Subcutaneous adipose tissue (tissue), 4 donors: Measurements from ENCODE around the gene TKT. TPM values are rescaled to one million over a fixed set of nuclear protein-coding genes. Genes with fewer than 3 reads are reported as not detected.

Experiments
- CTCF ChIP-seq: fragments of 450-650 bp; IDR thresholded peaks from one replicate; pipeline ENCODE4 v1.5.1; 2016; ENCODE audit warnings: low read depth, mild to moderate bottlenecking, control low read depth, antibody characterized with exemption, moderate library complexity
- total RNA-seq, 4 donors: library from RNA; depleted of rRNA; stranded (reverse); fragments of >200 nt; gene quantifications; one replicate each; pipeline ENCODE4 v1.1.0, GENCODE V29; 2016

Gene TKT
- total RNA-seq, 4 donors from 2014 or later: 146 to 529 (median 287) TPM

GRCh38 chr3:53257465-53257864 is 1.6 kb upstream of the TKT start:
- no peak for TF ChIP-seq CTCF

GRCh38 chr3:53256704-53257055 is 858 bp upstream of the TKT start:
- no peak for TF ChIP-seq CTCF

DNA sequence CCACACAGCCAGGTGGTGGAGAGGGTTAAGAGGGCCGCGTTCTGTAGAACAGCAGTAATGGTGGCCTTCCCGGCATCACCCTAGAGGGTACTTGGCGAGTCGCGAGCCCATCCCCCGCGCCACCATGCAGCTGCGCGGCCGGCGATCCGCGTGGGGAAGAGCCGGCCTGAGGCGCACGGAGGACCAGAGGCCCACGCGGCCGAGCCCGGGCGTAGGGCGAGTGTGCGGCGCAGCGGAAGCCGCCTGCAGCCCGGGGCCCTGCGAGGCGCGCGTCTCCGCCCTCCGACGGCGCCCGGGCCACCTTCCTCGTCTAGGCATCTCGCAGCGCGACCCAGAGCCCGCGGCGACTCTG is 423 bp downstream of the TKT start:
- TF ChIP-seq CTCF: no peak

- TF ChIP-seq CTCF: no peak
Measured at GRCh38 chr3:53254509-53255422, 1.1 kb downstream of the TKT start.

- no peak for TF ChIP-seq CTCF
Measured at GRCh38 chr3:53253707-53254508, 1.9 kb downstream of the TKT start.

GRCh38 chr3:53252096-53252946 is 3.5 kb downstream of the TKT start:
- TF ChIP-seq CTCF: no peak
